NCI-H1417 (cell line): ENCODE results near the gene SCAMP4.
"Not testable (repeated sequence)": the region's sequence is repeated elsewhere in the genome, so short reads cannot be mapped to it uniquely, and the experiment has no call there.

ENCODE experiments used
- DNase-seq, 3 experiments: peaks; one replicate each; lab custom pipeline; 2025; lab: John Stamatoyannopoulos, UW

SCAMP4 gene

GRCh38 chr19:1866693-1867348, 38.4 kb upstream of the SCAMP4 start:
- no peak for DNase-seq

GRCh38 chr19:1867349-1867724, 37.9 kb upstream of the SCAMP4 start:
- DNase-seq, result no peak

- DNase-seq, result no peak
Measured at GRCh38 chr19:1868971-1869370, 36.2 kb upstream of the SCAMP4 start.

- DNase-seq, result peak in 1 of 3 experiments; percentile 24
Measured at GRCh38 chr19:1871140-1871597, 34.0 kb upstream of the SCAMP4 start.

- DNase-seq, result no peak
Measured at GRCh38 chr19:1871630-1872029, 33.6 kb upstream of the SCAMP4 start.

GRCh38 chr19:1872807-1873523, 32.2 kb upstream of the SCAMP4 start:
- DNase-seq, result no peak

- no peak for DNase-seq
Measured at GRCh38 chr19:1873524-1874473, 31.4 kb upstream of the SCAMP4 start.

GRCh38 chr19:1874554-1875185, 30.5 kb upstream of the SCAMP4 start:
- peak in 1 of 3 experiments; percentile 42 for DNase-seq

- peak in 1 of 3 experiments; percentile 61 for DNase-seq
Measured at GRCh38 chr19:1875265-1875645, 29.9 kb upstream of the SCAMP4 start.

- DNase-seq, result peak; percentile 90 to 95 (median 93)
Measured at GRCh38 chr19:1875646-1876495, 29.3 kb upstream of the SCAMP4 start.

- not testable (repeated sequence) for DNase-seq
Measured at GRCh38 chr19:1876496-1877279, 28.5 kb upstream of the SCAMP4 start.

- DNase-seq, result not testable (repeated sequence)
Measured at GRCh38 chr19:1877280-1877660, 27.9 kb upstream of the SCAMP4 start.

- not testable (repeated sequence) for DNase-seq
Measured at GRCh38 chr19:1878583-1878982, 26.6 kb upstream of the SCAMP4 start.

- not testable (repeated sequence) for DNase-seq
Measured at GRCh38 chr19:1879982-1880381, 25.2 kb upstream of the SCAMP4 start.

GRCh38 chr19:1880611-1881392, 24.4 kb upstream of the SCAMP4 start:
- DNase-seq, result no peak

- DNase-seq, result not testable (repeated sequence)
Measured at GRCh38 chr19:1881393-1882088, 23.7 kb upstream of the SCAMP4 start.

- no peak for DNase-seq
Measured at GRCh38 chr19:1882089-1882785, 23.0 kb upstream of the SCAMP4 start.
